SK-N-DZ (cell line): Measurements from ENCODE around the gene CDCA7.
A peak's percentile ranks its signal among the peaks of the same experiment; 100 is the strongest.
"Not testable (repeated sequence)": the region's sequence is repeated elsewhere in the genome, so short reads cannot be mapped to it uniquely, and the experiment has no call there.

Source experiments
- DNase-seq: peaks from one replicate; pipeline ENCODE4 v3.0.0-alpha.2; 2015; ENCODE audit warnings: low spot score

CDCA7 gene

GRCh38 chr2:173402405-173402974, 47.8 kb downstream of the CDCA7 start:
- peak; percentile 81 for DNase-seq

- DNase-seq = no peak
These were observed 50.4 kb downstream of the CDCA7 start for GRCh38 chr2:173404841-173405750.

- no peak for DNase-seq
These were observed 52.5 kb downstream of the CDCA7 start for GRCh38 chr2:173407176-173407575.

GRCh38 chr2:173407646-173408045, 53.0 kb downstream of the CDCA7 start:
- no peak for DNase-seq

- no peak for DNase-seq
These were observed 55.9 kb downstream of the CDCA7 start for GRCh38 chr2:173410579-173410978.

- no peak for DNase-seq
These were observed 58.0 kb downstream of the CDCA7 start for GRCh38 chr2:173412628-173413027.

- DNase-seq = no peak
These were observed 60.2 kb downstream of the CDCA7 start for GRCh38 chr2:173414823-173415322.

GRCh38 chr2:173415431-173416381, 61.0 kb downstream of the CDCA7 start:
- DNase-seq = peak; percentile 27

GRCh38 chr2:173416415-173417152, 61.9 kb downstream of the CDCA7 start:
- not testable (repeated sequence) for DNase-seq

GRCh38 chr2:173417341-173417740, 62.7 kb downstream of the CDCA7 start:
- no peak for DNase-seq

- no peak for DNase-seq
These were observed 63.1 kb downstream of the CDCA7 start for GRCh38 chr2:173417802-173418201.
